Type B pancreatic cell (in vitro differentiated cells): ENCODE results near the gene WNT8B. TPM values are rescaled to one million over a fixed set of nuclear protein-coding genes. Genes with fewer than 3 reads are reported as not detected.

Experiments
- DNase-seq: peaks from one replicate; pipeline ENCODE4 v3.0.0; 2021; ENCODE audit warnings: mixed read lengths; ENCODE audit not compliant: unreplicated experiment; ENCODE audit errors: extremely low spot score
- H3K27ac Mint-ChIP-seq: 2 replicates; pipeline ENCODE4 v1.8.0; 2021; ENCODE audit warnings: mild to moderate bottlenecking, mixed read lengths
- H3K27me3 Mint-ChIP-seq: 2 replicates; pipeline ENCODE4 v1.8.0; 2021; ENCODE audit warnings: mixed read lengths
- H3K36me3 Mint-ChIP-seq: 2 replicates; pipeline ENCODE4 v1.8.0; 2021; ENCODE audit warnings: mixed read lengths
- H3K4me1 Mint-ChIP-seq: one replicate; pipeline ENCODE4 v1.8.0; 2021; ENCODE audit warnings: mixed read lengths; ENCODE audit not compliant: unreplicated experiment
- H3K4me3 Mint-ChIP-seq: 2 replicates; pipeline ENCODE4 v1.8.0; 2021; ENCODE audit warnings: mild to moderate bottlenecking, mixed read lengths
- H3K9me3 Mint-ChIP-seq: 2 replicates; pipeline ENCODE4 v1.8.0; 2021; ENCODE audit warnings: mixed read lengths
- total RNA-seq: library from RNA; stranded (reverse); gene quantifications from 2 replicates; pipeline ENCODE4 v1.2.1, GENCODE V29; 2021; ENCODE audit warnings: low replicate concordance
- TF ChIP-seq, protein P1 (sequence below): fragments of 200-600 bp; sonication (generic); conservative IDR thresholded peaks from 2 replicates; pipeline ENCODE4 v1.5.0; 2021; ENCODE audit warnings: antibody characterized with exemption, mild to moderate bottlenecking

Gene WNT8B
- total RNA-seq, 1 donor from 2014 or later: 0.68 TPM

DNA sequence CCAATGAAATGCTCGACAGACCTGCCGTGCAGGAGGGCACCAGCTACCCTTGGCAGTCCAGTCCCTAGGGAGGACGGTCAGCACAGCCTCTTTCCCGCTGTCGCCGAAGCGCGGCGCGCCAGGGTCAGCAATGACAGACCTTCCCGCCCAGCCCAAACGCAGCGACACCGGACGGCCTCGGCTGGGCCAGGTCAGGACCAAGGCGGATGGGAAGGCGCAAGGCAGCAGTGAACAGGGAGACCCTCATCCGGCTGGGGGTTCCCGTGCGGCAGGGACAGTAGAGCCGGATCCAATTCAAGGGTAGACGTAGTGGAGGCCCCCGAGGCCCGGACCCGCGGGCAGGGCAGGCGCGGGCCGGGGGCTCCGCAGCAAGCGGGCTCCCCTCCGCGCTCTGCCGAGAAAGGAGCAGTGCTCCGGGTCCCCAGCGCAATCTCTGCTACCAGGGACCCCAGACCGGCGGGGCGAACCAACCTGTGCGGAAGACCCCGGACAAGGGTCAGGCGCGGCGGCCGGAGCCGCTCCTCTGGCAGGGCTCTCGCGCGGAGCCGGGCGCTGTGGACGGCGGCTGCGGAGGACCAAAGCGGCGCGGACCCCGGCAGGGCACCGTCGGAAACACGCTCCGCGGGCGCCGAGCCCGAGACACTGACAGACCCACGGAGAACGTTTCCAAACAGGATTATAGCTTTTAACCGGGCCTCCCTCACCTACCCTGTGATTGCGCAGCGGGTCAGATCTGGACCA, 56.7 kb downstream of the WNT8B start, which contains the start of gene SEC31B:
Gene SEC31B, minus strand, starts transcription at position 551 of the 741 bp plus-strand sequence. CDS start 2,909 bp downstream, outside the sequence.
- DNase-seq: peak; percentile 74
- Mint-ChIP-seq H3K4me3 (peak within 1 kb of the TSS; percentile 91), H3K4me1 (peaks cover 9% of the 10 kb centered on the region), H3K27me3 (peaks cover 24% of the 10 kb centered on the region), H3K27ac (peak within 1 kb of the TSS; percentile 15), H3K36me3 (peaks cover 3% of the 10 kb centered on the region), H3K9me3 (no peaks in the 10 kb centered on the region)
- TF ChIP-seq, protein P1, sequence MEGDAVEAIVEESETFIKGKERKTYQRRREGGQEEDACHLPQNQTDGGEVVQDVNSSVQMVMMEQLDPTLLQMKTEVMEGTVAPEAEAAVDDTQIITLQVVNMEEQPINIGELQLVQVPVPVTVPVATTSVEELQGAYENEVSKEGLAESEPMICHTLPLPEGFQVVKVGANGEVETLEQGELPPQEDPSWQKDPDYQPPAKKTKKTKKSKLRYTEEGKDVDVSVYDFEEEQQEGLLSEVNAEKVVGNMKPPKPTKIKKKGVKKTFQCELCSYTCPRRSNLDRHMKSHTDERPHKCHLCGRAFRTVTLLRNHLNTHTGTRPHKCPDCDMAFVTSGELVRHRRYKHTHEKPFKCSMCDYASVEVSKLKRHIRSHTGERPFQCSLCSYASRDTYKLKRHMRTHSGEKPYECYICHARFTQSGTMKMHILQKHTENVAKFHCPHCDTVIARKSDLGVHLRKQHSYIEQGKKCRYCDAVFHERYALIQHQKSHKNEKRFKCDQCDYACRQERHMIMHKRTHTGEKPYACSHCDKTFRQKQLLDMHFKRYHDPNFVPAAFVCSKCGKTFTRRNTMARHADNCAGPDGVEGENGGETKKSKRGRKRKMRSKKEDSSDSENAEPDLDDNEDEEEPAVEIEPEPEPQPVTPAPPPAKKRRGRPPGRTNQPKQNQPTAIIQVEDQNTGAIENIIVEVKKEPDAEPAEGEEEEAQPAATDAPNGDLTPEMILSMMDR: no peak

DNA sequence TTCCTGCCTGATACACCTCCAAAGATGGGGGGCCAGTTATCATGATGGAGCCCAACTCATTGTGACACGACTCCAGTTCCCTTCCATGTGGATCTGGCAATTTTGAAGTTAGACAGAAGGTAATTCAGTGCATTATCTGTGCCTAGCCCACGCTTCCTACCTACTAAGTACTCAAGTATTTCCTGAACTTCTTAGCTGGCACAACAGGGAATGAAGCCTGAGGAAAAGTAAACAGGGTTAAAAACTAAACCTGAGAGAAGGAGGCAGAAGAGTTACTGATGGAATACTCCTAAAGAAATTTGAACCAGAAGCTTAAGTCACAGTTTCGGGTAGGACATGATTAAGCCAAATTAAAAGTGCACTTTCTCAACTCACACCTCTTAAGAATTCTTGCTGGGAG, 58.0 kb downstream of the WNT8B start:
- no peak for DNase-seq
- H3K36me3 Mint-ChIP-seq: peaks cover 4% of the 10 kb centered on the region
- no peaks in the 10 kb centered on the region for H3K9me3 Mint-ChIP-seq
- H3K4me3 Mint-ChIP-seq: no peak overlapping the region
- peaks cover 9% of the 10 kb centered on the region for H3K4me1 Mint-ChIP-seq
- TF ChIP-seq, protein P1: no peak
- no peak overlapping the region for H3K27ac Mint-ChIP-seq
- H3K27me3 Mint-ChIP-seq: peaks cover 24% of the 10 kb centered on the region

DNA sequence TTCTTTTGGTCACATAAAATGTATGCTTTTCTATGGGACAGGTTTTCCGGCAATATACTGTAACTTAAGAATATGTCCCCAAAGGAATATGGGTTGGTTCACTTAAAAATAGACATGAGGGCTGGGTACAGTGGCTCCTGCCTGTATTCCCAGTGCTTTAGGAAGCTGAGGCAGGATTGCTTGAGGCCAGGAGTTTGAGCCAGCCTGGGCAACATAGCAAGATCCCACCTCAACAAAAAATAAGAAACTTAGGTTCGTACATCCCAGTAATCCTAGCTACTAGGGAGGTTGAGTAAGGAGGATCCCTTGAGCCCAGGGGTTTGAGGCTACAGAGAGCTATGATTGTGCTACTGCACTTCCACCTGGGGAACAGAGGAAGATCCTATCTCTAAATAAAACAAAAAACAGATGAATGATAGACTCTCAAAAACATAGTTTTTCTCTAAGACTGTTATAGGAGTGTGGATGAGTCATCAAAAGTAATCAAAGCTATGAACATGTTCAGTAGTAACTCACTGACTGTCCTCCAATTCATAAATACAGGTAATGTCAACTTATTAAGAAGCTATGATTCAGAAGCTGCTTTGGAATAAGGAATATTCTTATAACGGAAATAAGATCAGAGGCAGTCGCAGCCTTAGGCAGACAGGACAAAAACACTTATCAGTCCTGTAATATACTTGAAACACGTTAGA, 59.4 kb downstream of the WNT8B start:
- TF ChIP-seq, protein P1: no peak
- Mint-ChIP-seq H3K27me3 (peaks cover 24% of the 10 kb centered on the region), H3K36me3 (peaks cover 14% of the 10 kb centered on the region), H3K9me3 (no peaks in the 10 kb centered on the region), H3K27ac (no peak overlapping the region), H3K4me1 (peaks cover 9% of the 10 kb centered on the region), H3K4me3 (no peak overlapping the region)
- no peak for DNase-seq

DNA sequence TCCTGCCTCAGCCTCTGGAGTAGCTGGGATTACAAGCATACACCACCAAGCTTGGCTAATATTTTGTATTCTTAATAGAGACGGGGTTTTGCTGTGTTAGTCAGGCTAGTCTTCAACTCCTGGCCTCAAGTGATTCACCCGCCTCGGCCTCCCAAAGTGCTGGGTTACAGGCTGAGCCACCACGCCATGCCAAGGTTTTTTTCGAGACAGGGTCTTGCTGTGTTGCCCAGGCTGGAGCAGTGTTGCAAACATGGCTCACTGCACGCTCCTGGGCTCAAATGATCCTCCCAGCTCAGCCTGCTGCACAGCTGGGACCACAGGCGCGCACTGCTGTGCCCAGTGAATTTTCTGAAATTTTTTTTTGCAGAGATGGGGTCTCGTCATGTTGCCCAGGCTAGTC, 60.1 kb downstream of the WNT8B start:
- no peaks in the 10 kb centered on the region for H3K9me3 Mint-ChIP-seq
- H3K36me3 Mint-ChIP-seq: peaks cover 14% of the 10 kb centered on the region
- H3K27me3 Mint-ChIP-seq: peaks cover 24% of the 10 kb centered on the region
- no peak overlapping the region for H3K4me3 Mint-ChIP-seq
- H3K4me1 Mint-ChIP-seq: peaks cover 9% of the 10 kb centered on the region
- DNase-seq: no peak
- no peak overlapping the region for H3K27ac Mint-ChIP-seq
- TF ChIP-seq, protein P1: no peak

DNA sequence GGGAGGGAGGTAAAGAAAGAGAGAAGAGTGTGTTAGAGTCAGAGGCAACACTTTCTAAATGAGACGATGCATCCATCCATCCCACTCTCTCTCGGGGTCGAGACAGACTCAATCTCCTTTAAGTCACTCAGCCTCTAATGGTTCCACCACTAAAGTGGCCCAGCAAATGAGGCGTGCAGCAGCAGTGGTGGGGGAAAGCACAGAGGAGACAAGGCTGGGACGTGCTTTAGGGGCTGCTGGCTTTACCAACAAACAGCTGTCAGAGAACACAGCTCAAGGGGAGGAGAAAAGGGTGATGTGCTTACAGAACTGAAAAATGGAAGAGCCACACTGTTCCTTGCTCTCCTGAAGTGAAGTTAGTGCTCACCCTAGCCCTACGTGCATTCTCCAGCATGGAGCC, 61.4 kb downstream of the WNT8B start:
- peaks cover 7% of the 10 kb centered on the region for H3K4me1 Mint-ChIP-seq
- peaks cover 16% of the 10 kb centered on the region for H3K27me3 Mint-ChIP-seq
- H3K36me3 Mint-ChIP-seq: peaks cover 14% of the 10 kb centered on the region
- TF ChIP-seq, protein P1: no peak
- no peaks in the 10 kb centered on the region for H3K9me3 Mint-ChIP-seq
- no peak for DNase-seq
- no peak overlapping the region for H3K27ac Mint-ChIP-seq
- no peak overlapping the region for H3K4me3 Mint-ChIP-seq
